Fibroblast of lung (primary cell): ENCODE results near the gene TMEM35A. TPM values are rescaled to one million over a fixed set of nuclear protein-coding genes. Genes with fewer than 3 reads are reported as not detected.
"Not testable (repeated sequence)": the region's sequence is repeated elsewhere in the genome, so short reads cannot be mapped to it uniquely, and the experiment has no call there.

Source experiments
- DNase-seq, 2 donors: peaks; one replicate each; pipeline versions ENCODE4 v3.0.0 to v3.0.0-alpha.2; 2010; ENCODE audit warnings: low read depth in 2 of 2
- H2AFZ ChIP-seq: 2 replicates; pipeline ENCODE4 v1.5.1; 2012; ENCODE audit warnings: low read length, control low read depth, inconsistent platforms
- H3K27ac ChIP-seq: 2 replicates; pipeline ENCODE4 v1.5.1; 2011; ENCODE audit warnings: low read length, control low read depth; ENCODE audit not compliant: insufficient read depth
- H3K27me3 ChIP-seq: 2 replicates; pipeline ENCODE4 v1.5.1; 2011; ENCODE audit warnings: mild to moderate bottlenecking, low read length; ENCODE audit not compliant: control insufficient read depth, insufficient read depth
- H3K36me3 ChIP-seq: 2 replicates; pipeline ENCODE4 v1.5.1; 2011; ENCODE audit warnings: low read length; ENCODE audit not compliant: control insufficient read depth, insufficient read depth
- H3K4me1 ChIP-seq: 2 replicates; pipeline ENCODE4 v1.5.1; 2011; ENCODE audit warnings: low read length; ENCODE audit not compliant: control insufficient read depth, insufficient read depth; ENCODE audit errors: extremely low read depth
- H3K4me2 ChIP-seq: 2 replicates; pipeline ENCODE4 v1.5.1; 2011; ENCODE audit warnings: low read length, control low read depth; ENCODE audit not compliant: insufficient read depth; ENCODE audit errors: extremely low read depth
- H3K4me3 ChIP-seq, 4 experiments: fragments of 200-600 bp in 1 of 4; sonication (generic) in 1 of 4; replicated peaks in 1 of 4; 2 replicates each; pipeline ENCODE4 v1.5.1; 2011 to 2016; ENCODE audit warnings: low read length in 4 of 4, low read depth in 3 of 4, mild to moderate bottlenecking in 3 of 4, control low read depth in 2 of 4, inconsistent platforms in 1 of 4, mixed read lengths in 1 of 4; ENCODE audit not compliant: insufficient read depth in 1 of 4; ENCODE audit errors: control extremely low read depth in 1 of 4
- H3K79me2 ChIP-seq: 2 replicates; pipeline ENCODE4 v1.5.1; 2012; ENCODE audit warnings: mild to moderate bottlenecking, low read length, inconsistent platforms; ENCODE audit not compliant: control insufficient read depth, insufficient read depth
- H3K9ac ChIP-seq: 2 replicates; pipeline ENCODE4 v1.5.1; 2011; ENCODE audit warnings: mild to moderate bottlenecking, low read length, control low read depth; ENCODE audit not compliant: insufficient read depth
- H3K9me3 ChIP-seq: 2 replicates; pipeline ENCODE4 v1.5.1; 2012; ENCODE audit warnings: low read depth, low read length; ENCODE audit not compliant: control insufficient read depth, insufficient read depth
- H4K20me1 ChIP-seq: 2 replicates; pipeline ENCODE4 v1.5.1; 2011; ENCODE audit warnings: low read length; ENCODE audit not compliant: control insufficient read depth, insufficient read depth; ENCODE audit errors: extremely low read depth
- CTCF ChIP-seq, 2 donors: IDR thresholded peaks in 1 of 2; conservative IDR thresholded peaks in 1 of 2; 1 replicate in 1 of 2; 2 replicates in 1 of 2; pipeline ENCODE4 v1.5.1; 2011 to 2012; ENCODE audit warnings: low read length in 2 of 2, control low read depth in 1 of 2, inconsistent platforms in 1 of 2, low read depth in 1 of 2, mild to moderate bottlenecking in 1 of 2
- EZH2 ChIP-seq: IDR thresholded peaks from 2 replicates; pipeline ENCODE4 v1.5.1; 2012; ENCODE audit warnings: low read length, control low read depth, mild to moderate bottlenecking; ENCODE audit errors: missing control alignments
- polyA plus RNA-seq, 2 donors: library from polyadenylated mRNA; depleted of rRNA in 1 of 2; stranded (reverse) in 1 of 2; unstranded in 1 of 2; fragments of >200 nt; gene quantifications; 2 replicates each; pipeline ENCODE4 v1.2.1, GENCODE V29; 2011 to 2012; ENCODE audit warnings: missing spikeins in 1 of 2
- total RNA-seq: library from RNA; depleted of rRNA; stranded (reverse); fragments of >200 nt; gene quantifications from 2 replicates; pipeline ENCODE4 v1.2.1, GENCODE V29; 2014

Gene TMEM35A
- total and polyA plus RNA-seq, 2 donors (not counting 1 experiment from before 2014, with no cell fraction given) = 25.8 to 28.6 TPM

GRCh38 chrX:101040197-101040596, 38.5 kb upstream of the TMEM35A start:
- H3K36me3 ChIP-seq = no peaks in the 10 kb centered on the region
- no peak for TF ChIP-seq EZH2
- no peak for TF ChIP-seq CTCF (conservative IDR thresholded peaks at IDR 0.05 in 1 of 2, IDR thresholded peaks at IDR 0.05 in 1 of 2; ENCODE audit: low read depth in 1 of 2, low read length in 2 of 2)

GRCh38 chrX:101051153-101051548, 27.5 kb upstream of the TMEM35A start:
- no peaks in the 10 kb centered on the region for H3K27me3 ChIP-seq
- H3K4me3 ChIP-seq = peak overlapping the region; percentile 61 to 75 (median 69)
- no peaks in the 10 kb centered on the region for H3K36me3 ChIP-seq
- no peaks in the 10 kb centered on the region for H3K9me3 ChIP-seq
- no peaks in the 10 kb centered on the region for H4K20me1 ChIP-seq
- peak overlapping the region; percentile 84 for H2AFZ ChIP-seq
- no peaks in the 10 kb centered on the region for H3K4me1 ChIP-seq
- H3K9ac ChIP-seq = peak overlapping the region; percentile 74
- no peak for DNase-seq
- H3K27ac ChIP-seq = peak overlapping the region; percentile 76
- H3K4me2 ChIP-seq = peak overlapping the region; percentile 87
- TF ChIP-seq EZH2 = no peak
- H3K79me2 ChIP-seq = no peaks in the 10 kb centered on the region

More at GRCh38 chrX:101040197-101040596, 38.5 kb upstream of the TMEM35A start:
- no peak overlapping the region for H3K27ac ChIP-seq
- DNase-seq = no peak
- no peaks in the 10 kb centered on the region for H3K4me1 ChIP-seq
- H2AFZ ChIP-seq = no peak overlapping the region
- no peaks in the 10 kb centered on the region for H3K27me3 ChIP-seq
- no peaks in the 10 kb centered on the region for H4K20me1 ChIP-seq
- H3K4me2 ChIP-seq = no peak overlapping the region
- H3K79me2 ChIP-seq = no peaks in the 10 kb centered on the region
- H3K9me3 ChIP-seq = no peaks in the 10 kb centered on the region
- no peak overlapping the region for H3K9ac ChIP-seq
- no peak overlapping the region for H3K4me3 ChIP-seq

DNA sequence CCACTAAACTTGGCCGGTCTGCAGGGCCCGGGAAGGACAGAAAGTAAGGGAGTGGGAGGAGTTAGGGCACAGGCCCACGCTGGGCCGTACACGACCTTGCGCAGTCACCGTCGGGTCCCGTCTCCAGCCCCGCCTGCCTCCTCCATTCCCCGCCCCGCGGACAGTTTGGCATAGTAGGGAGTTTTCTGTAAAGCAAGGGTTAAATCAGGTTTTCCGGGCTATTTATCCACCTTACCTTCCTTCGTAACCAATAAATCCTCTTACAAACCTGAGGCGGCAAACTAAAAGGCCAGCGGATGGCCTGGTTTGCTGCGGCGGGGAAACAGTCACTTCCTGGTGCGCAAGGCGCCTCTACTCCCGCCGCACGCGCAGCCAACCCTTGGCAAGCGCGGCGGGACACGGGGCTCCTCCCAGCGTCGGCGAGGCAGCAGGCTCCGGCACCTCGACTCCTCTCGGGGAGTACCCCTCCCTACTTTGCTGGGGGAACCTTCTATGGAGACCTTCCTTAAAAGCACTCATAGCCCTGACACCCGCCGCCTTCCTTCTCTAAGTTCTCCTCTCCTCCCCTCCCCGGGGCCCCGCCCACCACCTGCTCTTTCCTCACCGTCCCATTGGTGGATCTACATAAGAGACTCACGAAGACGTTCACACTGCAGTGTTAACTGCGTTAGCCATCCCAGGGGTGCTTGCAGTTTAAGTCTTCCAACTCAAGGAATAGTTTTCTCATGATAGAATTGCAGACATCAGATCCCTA, 27.0 kb upstream of the TMEM35A start, which contains the start of gene TRMT2B:
Gene TRMT2B, minus strand, starts transcription at position 563 of the 754 bp plus-strand sequence. CDS start 9,822 bp downstream, outside the sequence.
- DNase-seq = peak; percentile 67 to 78
- no peak for TF ChIP-seq EZH2
- TF ChIP-seq CTCF (conservative IDR thresholded peaks at IDR 0.05 in 1 of 2, IDR thresholded peaks at IDR 0.05 in 1 of 2; ENCODE audit: low read depth in 1 of 2, low read length in 2 of 2) = no peak

DNA sequence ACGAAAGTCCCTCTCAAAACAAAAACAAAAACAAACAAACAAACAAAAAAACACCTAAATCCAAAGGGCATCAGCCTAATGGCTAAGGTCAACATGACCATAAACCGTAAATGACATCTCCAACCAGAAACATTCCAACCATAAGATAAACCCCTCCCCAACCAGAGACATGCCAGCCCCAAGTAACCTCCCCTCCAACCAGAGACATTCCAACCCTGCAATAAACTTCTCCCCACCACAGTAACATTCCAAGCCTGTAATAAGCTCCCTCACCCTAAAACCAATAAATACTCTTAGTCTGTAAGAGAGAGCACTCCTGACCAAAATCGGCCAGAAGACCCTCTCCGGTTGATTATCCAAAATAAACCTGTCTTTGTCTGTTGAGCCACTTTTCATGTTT, 22.1 kb upstream of the TMEM35A start:
- not testable (repeated sequence) for H3K9ac ChIP-seq, H2AFZ ChIP-seq, H3K4me2 ChIP-seq, H4K20me1 ChIP-seq, H3K9me3 ChIP-seq, H3K79me2 ChIP-seq, H3K4me1 ChIP-seq, DNase-seq, H3K27me3 ChIP-seq, H3K36me3 ChIP-seq, H3K27ac ChIP-seq, H3K4me3 ChIP-seq

More for the DNA sequence above, 27.0 kb upstream of the TMEM35A start, which contains the start of gene TRMT2B:
- H2AFZ ChIP-seq = peak within 1 kb of the TSS; percentile 84
- no peaks in the 10 kb centered on the region for H3K27me3 ChIP-seq
- H3K4me2 ChIP-seq = peak within 1 kb of the TSS; percentile 87
- H3K27ac ChIP-seq = peak within 1 kb of the TSS; percentile 76
- no peaks in the 10 kb centered on the region for H3K4me1 ChIP-seq
- H3K4me3 ChIP-seq = peak within 1 kb of the TSS; percentile 61 to 75 (median 69)
- H3K36me3 ChIP-seq = no peaks in the 10 kb centered on the region
- H3K79me2 ChIP-seq = no peaks in the 10 kb centered on the region
- H4K20me1 ChIP-seq = no peaks in the 10 kb centered on the region
- H3K9ac ChIP-seq = peak within 1 kb of the TSS; percentile 74
- no peaks in the 10 kb centered on the region for H3K9me3 ChIP-seq
